SIG-M5 treated with dmso at 0.1 percent for 504 hours (cell line): ENCODE data around the gene TFF1.

ENCODE experiments used
- DNase-seq: peaks from one replicate; lab custom pipeline; 2025; ENCODE audit not compliant: unreplicated experiment; lab: John Stamatoyannopoulos, UW

TFF1 gene

DNA sequence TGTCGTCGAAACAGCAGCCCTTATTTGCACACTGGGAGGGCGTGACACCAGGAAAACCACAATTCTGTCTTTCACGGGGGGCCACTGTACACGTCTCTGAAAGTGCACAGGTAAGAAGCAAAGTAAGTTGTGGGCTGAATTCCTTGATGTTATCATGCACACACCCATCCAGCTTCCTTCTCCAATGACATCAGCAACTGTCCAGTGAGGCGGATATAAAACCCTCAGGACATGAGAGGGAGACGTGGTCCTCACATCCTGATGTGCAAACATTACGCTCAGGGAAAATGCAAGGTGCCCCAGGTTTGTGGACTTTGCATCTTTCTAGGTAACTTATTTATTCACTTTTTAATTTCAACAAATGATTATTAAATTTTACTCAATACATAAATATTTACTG lies 3.0 kb downstream of the TFF1 start:
- peak; percentile 53 for DNase-seq

DNA sequence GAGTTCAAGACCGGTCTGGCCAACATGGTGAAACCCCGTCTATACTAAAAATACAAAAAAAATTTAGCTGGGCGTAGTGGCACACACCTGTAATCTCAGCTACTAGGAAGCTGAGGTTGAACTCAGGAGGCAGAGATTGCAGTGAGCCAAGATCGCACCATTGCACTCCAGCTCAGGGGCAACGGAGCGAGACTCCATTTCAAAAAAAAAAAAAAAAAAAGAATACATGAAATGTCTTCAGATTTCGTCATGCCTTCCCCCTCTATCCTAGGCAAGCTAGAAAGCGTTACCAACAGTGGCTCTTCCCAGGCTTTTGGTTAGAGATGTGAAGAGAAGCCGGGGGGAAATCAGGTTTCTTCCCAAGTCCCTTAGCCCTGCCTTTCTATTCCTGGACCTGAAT lies 3.6 kb downstream of the TFF1 start:
- DNase-seq: no peak

DNA sequence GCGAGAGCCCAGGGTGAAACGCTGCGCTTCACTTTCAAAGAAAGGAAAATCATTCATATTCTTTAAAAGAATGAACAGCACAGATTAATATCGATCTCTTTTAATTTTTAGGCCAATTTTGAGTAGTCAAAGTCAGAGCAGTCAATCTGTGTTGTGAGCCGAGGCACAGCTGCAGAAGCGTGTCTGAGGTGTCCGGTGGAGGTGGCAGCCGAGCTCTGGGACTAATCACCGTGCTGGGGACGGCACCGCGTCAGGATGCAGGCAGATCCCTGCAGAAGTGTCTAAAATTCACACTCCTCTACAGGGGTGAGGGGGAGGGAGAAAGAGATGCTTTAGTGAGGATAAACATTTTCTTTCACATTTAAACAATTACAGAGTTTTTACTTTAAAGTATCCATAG lies 4.1 kb downstream of the TFF1 start:
- DNase-seq: no peak

DNA sequence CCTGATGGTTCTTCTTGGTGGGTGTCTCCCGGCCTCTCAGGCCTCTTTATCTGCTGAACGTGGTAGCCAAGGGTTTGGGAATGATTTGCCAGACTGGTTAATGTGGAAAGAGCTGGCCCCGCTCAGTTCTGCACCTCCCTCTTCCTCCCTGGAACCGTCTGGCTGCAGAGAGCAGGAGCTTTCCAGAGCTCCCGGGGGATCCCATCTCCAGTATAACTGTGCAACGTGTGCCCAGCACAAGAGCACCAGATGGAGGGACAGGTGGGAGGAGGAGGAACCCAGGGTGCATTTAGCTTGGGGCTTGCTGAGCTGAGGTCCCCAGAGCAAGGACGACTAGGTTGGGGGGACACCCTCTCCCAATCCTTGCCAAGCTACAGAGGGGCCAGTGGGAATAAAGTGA lies 5.0 kb downstream of the TFF1 start:
- DNase-seq: no peak

DNA sequence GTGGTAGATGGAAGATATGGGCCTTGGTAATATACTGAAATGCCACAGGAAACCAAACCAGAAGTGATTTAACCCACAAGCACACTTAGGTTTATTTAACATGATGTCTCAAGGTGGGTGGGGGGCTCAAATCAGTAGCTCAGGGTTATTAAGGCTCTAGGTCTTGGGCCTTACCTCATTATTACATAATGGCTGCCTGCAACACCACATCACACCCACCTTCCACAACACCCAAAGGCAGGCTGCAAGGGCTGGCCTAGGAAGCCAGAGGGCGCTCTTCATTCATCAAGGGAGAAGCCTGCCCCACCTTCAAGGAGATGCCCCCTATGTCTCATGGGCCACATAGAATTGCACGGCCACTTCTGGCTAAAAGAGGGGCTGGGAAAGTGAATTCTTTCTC lies 6.0 kb downstream of the TFF1 start:
- DNase-seq: no peak

DNA sequence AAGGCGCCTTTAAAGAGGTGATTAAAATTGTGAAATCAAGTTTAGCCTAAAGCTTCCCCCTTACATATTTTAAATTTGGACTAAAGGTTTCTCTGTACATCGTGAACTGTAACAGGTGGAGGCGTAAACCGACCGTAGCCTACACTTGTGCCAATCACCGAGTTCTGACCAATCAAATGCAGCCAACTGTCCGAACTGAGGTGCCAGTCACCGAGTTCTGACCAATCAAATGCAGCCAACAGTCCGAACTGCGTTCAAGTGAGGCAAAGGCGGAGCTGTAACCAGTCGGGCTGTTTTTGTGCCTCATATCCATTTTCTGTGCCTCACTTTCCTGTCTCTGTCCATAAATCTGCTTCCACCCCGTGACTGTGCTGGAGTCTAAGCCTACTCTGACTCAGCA lies 7.4 kb downstream of the TFF1 start:
- no peak for DNase-seq

DNA sequence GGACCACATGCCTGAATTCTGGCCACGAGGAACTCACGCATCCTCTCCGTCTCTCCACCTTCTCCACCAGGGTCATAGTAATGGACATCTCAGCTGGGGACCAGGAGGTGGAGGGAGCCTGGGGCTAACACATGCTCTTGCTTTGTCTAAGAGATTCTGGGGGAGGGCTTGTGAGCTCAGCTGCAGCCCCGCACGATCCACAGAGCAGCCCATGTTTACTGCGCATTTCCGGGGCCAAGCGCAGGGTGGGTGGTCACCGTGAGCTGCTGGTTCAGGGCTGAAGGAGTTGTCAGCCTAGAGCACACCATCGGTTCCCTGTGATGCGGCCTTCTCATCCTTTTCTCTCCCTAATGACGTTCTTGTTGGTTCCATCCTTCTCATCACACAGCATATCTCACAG lies 8.1 kb downstream of the TFF1 start:
- no peak for DNase-seq

DNA sequence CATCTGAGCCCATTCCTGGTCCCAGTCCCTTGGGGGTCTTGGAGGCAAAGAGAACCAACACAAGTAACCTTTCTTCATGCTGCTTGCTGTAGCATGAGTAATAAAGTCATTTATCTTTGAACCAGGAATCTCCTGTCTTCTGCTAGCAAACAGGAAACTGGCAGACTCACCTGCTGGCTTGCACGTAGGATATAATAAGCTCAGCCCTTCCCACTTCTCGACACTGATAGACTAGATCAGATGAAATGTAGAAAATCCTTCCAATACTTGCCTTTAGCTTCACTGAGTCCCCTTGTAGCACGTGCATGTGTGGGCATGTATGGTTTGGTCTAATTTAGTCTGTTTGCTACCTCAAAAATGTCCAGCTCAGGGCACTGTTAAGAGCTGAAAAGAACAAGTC lies 9.0 kb downstream of the TFF1 start:
- no peak for DNase-seq

DNA sequence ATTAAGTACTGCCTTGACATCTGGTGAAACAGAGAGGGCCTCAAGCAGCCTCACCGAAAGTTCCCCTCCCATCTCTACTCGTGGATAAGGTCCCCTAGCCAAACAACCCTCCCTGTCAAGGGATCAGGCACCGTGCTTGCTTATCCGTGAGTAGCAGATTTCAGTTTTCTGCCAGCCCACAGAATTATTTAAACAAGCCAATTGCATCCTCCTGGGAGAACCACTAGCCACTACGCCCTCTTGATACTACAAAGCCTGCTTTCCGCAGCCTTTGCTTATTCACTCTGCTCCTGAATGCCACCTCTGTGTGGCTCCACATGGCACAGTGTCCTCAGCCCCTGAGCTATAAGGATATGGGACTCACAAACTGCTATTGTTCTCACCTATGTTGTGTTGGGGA lies 9.7 kb downstream of the TFF1 start:
- DNase-seq: no peak

DNA sequence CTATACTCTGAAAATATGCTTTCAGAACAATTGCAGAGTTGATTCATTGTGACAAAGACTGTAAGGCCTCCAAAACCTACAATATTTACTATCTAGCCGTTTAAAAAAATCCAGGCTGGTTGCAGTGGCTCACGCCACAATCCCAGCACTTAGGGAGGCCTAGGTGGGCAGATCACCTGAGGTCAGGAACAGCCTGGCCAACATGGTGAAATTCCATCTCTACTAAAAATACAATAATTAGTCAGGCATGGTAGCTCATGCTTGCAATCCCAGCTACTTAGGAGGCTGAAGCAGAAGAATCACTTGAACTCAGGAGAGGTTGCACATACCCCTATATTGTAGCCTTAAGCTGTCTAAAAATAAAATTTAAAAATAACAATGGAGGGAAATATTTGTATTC lies 10.3 kb downstream of the TFF1 start:
- no peak for DNase-seq

DNA sequence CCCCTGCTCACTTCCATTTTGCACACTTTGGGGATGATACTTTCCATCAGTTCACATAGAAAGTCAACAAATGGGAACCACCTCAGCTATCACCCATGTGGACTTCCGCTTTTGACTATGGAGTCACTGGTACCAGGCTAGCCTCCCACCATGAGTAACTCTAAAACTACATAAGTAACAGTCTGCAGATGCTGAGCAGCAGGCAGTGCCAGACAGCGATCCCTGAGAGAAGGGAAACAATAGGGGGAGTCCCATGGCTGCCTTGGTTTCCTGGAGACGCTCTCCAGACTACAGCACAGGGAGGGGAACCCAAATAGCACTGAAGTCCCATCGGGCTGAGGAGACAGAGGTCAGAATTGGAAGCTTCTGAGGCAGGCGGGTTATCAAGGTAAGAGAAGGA lies 12.7 kb downstream of the TFF1 start:
- no peak for DNase-seq

DNA sequence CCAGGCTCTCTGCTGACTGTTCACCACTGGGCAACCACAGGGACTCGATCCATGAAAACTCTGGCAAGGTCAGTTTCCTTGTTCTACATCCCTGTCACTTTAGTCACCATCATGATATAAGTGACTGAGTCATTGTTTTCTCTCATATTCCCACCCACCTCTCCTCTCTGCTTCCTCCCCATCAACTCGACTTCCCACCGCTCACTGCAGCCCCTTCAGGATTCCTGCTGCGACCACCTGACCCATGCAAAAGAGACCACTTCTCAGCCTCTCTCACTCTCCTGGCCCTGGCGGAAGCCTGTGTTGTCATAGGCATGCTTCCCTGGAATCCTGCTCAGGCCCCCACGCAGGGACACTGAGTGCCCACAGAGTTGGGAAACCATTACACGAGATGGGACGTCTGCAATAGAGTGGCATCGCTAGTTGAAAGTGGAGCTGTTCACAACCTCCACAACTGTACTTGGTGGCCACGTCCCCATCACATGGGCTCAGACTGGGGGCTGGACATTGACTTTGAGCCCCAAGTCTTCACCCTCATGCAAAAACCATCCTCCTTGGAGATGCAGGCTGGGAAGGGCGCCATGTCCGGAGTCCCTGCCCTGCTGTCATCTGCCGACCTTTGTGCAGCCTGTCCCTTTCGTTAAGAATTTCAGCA lies 13.8 kb downstream of the TFF1 start:
- no peak for DNase-seq

DNA sequence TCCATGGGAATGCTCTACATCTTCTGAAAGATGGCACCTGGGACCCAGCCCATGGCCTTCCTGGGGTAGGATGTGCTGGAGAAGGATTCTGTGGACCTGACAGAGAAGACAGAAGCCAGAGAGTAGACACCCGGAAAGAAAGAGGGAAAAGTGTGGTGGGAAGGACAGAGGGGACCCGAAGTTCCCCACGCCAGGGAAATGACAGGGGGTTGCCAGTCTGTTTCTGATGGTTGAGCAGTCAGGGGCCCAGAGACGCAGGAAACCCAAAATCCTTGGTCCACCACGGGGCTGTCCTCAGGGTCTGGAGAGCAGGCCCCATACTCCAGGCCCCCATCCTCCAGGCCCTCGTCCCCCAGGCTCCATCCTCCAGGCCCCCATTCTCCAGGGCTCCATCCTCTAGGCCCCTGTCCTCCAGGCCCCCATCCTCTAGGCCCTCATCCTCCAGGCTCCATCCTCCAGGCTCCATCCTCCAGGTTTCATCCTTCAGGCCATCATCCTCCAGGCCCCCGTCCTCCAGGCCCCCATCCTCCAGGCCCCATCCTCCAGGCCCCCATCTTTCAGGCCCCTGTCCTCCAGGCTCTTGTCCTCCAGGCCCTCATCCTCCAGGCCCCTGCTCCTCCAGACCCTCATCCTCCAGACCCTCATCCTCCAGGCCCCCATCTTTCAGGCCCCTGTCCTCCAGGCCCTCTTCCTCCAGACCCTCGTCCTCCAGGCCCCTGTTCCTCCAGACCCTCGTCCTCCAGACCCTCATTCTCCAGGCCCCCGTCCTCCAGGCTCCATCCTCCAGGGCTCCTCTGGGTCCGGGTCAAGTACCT lies 14.5 kb downstream of the TFF1 start:
- DNase-seq: no peak

DNA sequence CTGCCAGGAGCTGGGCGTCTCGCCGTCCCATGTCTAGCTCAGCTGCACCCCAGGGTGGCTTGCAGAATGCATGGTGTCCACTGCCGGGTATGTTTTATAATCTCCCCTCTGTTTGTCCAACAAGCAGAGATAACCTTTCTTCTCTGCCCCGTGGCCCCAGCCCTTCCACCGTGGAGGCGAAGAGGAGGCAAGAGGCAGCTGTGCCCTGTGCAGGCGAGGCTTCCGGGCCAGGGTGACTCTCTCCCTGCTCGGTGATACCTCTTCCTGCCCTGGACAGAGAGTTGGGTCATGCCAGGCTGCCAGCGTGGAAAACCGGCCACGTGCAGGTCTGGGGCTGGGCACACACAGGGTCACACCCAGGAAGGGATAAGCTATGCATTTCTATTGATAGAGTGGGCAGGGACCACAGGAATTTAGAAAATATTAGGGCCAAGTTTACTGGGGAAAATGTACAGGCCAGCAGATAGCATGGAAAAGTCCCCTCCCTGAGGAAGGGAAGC lies 15.4 kb downstream of the TFF1 start, which contains the start of gene TFF2:
TFF2 (minus strand) TSS at position 68 of the 500 bp plus-strand sequence; CDS start at position 31, 37 bp downstream.
- no peak for DNase-seq

DNA sequence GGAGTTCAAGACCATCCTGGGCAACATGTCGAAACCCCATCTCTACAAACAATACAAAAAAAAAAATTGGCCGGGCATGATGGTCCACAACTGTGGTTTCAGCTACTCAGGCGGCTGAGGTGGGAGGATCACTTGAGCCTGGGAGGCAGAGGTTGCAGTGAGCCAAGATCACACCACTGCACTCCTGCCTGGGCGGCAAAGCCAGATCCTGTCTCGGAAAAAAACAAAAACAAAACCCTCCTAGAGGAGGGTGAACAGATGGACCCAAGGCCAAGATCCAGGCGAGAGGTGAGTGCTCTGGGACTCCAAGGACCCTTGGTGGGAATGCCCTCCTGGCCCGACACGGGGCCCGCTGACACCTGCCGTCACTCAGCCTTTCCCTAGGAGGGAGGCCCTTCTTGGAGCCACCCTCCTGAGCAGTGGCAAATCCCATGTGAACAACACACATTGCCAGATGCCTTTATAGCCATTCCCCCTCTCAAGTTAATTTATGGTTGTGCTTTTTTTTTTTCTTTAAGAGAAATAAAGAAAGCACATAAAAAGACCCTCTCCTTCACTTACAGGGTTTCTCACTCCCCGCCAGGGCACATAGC lies 15.9 kb downstream of the TFF1 start:
- no peak for DNase-seq

DNA sequence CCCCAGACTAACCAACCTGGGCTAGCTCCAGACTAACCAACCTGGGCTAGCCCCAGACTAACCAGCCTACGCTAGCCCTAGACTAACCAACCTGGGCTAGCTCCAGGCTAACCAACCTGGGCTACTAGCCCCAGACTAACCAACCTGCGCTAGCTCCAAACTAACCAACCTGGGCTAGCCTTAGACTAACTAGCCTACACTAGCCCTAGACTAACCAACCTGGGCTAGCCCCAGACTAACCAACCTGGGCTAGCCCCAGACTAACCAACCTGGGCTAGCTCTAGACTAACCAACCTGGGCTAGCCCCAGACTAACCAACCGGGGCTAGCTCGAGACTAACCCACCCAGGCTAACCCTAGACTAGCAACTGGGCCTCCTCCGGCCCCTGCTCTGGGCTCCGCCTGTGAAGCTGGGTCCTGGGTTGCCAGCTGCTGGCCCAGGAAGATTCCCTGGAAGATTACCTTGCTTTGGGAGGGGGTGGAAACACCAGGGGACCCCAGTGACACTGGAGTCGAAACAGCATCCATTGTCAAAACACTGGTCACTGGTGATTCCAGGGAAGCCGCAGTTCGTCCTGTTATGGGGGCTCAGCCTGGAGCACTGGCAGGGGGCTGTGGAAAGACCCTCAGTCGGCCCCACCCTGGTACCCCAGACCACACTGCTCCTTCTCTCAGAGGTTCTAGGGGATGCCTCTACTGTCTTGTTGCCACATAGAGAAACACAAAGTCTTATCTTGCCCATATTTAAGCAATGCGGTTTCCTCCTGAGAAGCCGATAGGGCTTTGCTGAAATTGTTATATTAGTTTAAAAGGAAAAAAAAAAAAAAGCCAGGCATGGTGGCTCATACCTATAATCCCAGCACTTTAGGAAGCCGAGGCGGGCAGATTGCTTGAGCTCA lies 16.7 kb downstream of the TFF1 start:
- no peak for DNase-seq

DNA sequence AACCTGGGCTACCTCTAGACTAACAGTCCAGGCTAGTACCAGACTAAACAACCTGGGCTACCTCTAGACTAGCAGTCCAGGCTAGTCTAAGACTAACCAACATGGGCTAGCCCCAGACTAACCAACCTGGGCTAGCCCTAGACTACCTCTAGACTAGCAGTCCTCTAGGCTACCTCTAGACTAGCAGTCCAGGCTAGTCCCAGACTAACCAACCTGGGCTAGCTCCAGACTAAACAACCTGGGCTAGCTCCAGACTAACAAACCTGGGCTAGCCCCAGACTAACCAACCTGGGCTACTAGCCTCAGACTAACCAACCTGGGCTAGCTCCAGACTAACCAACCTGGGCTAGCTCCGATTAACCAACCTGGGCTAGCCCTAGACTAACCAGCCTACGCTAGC lies 17.6 kb downstream of the TFF1 start:
- DNase-seq: no peak

DNA sequence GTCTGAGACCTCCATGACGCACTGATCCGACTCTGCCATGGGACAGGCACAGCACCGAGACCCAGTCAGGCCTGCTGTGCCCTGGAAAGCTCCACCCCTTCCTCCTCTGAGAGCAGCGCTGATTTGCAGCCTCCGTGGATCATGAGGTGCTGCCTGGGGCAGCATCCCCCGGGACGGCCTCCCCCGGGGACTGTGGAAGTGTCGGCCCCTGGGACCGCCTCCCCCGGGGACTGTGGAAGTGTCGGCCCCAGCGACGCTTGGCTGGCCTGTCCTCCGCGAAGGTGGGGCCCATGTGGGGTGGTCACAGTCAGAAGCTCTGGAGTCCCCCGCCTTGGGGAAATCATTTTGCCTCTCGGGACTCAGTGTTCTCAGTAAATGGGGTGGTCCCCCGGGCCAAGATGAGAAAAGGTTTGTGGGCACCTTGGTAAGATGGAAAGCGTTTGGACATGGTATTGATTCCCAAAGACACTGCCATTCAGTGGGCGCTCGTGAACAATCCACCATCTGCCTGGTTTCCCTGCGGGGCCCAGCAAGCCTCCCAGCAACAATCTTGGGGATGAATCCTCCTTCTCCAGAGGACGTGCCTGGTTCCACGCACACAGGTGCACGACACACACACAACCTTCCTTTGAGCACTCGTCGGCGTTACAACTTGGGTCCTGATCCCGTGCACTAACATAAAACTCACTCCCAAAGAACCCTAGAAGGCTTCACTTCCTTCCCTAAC lies 18.6 kb downstream of the TFF1 start:
- DNase-seq: no peak

DNA sequence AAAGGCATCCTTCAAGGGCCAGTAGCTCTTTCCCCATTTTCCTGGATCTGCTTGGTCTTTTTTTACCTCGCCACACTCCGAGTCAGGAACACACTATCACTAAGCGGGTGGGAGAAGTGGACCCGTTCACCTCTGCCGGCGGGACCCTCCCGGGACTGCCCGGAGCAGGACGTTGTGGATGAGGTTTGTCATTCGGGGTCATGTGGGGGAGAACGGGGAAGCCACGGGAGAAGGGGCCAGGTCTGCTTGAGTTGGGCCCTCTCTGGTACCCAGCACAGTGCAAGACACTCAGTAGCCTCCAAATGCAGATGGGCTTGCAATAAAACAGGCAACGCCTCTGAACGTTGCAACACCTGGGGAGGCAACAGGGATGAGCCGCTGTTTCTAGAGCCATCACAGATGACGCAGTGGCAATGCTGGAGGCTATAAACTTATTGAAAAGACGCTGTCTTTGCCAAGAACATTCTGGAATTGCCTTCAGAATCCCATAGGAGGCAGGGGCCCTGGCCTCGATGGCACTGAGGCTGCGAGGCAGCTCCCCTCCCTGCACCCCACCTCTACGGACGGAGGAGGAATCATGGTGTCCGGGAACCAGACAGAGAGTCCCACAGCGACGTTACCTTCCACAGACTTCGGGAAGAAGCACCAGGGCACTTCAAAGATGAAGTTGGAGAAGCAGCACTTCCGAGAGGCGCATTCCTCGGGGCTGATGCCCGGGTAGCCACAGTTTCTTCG lies 19.3 kb downstream of the TFF1 start:
- DNase-seq: no peak

DNA sequence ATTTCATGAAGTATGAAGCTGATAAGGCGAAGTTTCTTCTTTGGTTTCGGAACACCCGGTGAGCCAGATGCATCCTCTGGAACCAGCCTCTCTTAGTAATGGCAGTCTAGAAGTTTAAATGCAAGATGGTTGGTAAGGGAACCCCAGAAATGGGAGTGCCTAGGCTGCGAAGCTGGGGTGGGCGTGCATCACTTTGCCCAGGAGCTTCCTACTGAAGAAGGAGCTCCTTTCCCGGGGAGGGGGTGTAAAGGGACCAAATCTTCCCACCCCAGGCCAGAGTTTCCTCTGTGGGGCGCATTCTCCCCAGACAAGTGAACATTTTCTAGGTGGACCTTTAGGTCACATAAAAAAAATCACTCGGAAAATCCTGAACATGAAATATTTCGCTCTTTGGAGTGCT lies 19.9 kb downstream of the TFF1 start:
- no peak for DNase-seq
